ENCODE measurements around the gene RELT.

The RELT gene

DNA sequence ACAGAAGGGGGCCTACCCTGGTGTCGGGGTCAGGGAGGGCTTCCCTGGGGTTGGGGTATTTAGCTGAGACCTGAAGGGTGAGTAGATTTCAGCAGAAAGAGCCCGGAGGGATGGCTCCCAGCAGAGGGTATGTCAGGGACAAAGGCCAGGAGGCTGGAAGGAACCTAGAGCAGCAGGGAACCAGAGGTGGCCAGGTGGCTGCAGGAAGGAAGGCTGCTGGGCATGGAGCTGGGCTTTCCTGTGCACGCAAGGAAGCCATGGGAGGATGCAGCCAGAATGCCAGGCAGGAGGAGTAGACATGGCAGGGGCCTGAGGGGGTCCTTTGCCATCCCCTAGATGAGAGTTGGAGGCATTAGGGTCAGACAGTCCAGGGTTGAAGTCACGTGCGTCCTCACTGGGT, 27.4 kb upstream of the RELT start:
- DNase-seq: no peak

DNA sequence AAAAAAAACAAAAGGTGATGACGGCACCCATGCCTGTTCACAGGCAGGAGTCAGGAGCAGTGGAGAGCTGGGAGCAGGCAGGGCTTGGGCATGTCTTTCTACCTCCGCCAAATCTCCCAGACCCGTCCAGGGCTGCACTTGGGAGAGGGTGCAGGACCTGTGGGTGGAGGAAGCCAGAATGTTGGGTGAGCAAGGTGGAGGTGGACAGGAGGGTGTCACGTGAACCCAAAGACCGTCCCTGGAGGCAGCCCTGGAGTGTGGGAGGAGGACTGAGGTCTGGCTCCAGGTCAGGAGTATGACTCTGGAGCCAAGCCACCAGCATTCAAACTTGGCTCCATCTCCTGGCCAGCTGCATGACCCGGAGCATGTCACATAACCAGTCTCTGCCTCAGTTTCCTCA, 26.6 kb upstream of the RELT start:
- no peak for DNase-seq

GRCh38 chr11:73350908-73351636, 25.1 kb upstream of the RELT start:
- DNase-seq: peak; percentile 60

DNA sequence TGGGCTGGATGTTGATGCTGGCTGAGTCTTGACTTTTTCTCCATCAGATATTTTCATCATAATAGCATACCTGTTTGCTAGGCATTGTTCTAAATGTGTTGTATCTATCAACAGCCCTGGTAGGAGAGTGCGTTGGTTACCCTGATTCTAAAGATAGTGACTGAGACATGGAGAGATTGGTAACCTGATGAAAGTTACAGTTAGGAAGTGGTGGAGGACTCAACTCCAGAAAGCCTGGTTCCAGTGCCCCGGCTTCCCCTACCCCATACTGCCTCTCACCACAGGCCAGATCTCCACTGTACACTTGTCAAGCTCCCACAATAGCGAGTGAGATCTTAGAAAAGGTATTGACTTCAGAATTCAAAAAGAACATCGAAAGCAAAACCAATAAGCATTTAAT, 22.8 kb upstream of the RELT start:
- DNase-seq: peak; percentile 63

DNA sequence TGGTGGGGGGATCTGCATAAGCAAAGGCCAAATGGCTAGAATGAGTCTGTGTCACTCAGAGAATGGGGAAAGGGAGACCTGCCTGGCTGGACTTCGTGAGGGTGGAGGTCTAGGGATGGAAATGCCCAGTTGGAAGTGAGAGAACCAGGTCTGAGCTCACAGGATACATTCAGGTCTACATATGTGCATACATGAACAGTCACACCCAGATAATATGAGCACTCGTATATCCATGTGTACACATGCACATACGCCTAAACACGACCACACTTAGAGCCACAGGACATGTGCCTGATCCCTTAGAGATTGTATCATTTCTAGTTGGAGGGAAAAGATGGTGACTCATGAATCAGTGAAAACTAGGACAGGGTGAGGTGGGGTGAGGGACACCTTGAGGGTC, 21.1 kb upstream of the RELT start:
- no peak for DNase-seq

DNA sequence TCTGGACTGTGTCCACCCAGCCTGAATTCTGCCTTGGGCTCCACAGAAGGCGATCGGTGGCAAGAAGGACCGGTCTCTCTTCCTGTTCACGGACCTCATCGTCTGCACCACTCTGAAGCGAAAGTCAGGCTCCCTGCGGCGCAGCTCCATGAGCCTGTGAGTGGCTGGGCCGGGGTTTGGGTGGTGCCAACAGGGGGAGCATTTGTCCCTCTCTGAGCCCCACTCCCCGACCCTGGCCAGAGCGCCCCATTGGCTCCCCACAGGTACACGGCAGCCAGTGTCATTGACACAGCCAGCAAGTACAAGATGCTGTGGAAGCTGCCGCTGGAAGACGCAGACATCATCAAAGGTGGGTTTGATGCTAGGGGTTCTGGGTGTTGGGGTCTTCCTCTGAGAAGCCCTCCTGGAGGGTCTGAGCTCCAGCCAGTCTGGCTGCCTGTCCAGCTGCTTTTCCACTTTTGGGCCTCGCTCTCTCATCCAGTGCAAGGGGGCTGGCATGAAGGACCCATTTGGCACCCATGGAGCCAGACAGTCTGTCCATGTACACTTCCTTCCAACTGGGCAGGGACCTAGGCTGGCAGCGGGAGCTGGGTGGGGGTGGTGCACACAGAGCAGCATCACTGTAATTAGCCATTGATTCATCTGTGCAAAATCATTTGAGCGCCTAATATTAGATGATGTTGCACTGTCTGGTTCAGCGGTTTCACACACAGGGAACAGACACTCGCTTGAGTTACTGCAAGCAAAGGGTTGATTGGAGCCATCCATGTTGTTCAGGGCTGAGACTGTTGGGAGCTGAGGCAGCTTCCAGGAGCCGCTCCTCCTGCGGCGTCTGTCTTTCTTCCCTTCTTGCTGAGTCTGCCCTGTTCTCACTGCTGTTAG, 19.0 kb upstream of the RELT start:
- DNase-seq: no peak

- DNase-seq: no peak
Observed at GRCh38 chr11:73358071-73358470, 18.1 kb upstream of the RELT start.

DNA sequence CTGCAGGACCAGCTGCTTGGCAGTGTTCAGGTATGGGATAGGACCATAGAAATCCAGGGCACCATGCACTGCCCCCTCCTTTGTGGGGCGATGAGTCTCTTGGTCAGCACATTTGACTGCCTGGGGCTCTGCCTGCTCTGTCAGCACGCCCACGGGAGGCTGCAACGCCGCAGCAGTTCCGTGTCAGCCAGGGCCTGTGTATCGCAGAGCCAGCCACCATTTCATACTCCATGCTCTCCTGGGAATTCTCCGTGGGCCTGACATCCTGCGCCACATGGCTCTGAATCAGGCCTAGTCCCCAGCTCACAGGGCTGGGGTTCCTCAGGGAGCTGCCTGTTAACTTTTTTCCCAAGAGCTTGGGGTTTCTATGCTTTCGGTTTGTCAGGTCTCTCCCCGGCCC, 16.9 kb upstream of the RELT start:
- no peak for DNase-seq

DNA sequence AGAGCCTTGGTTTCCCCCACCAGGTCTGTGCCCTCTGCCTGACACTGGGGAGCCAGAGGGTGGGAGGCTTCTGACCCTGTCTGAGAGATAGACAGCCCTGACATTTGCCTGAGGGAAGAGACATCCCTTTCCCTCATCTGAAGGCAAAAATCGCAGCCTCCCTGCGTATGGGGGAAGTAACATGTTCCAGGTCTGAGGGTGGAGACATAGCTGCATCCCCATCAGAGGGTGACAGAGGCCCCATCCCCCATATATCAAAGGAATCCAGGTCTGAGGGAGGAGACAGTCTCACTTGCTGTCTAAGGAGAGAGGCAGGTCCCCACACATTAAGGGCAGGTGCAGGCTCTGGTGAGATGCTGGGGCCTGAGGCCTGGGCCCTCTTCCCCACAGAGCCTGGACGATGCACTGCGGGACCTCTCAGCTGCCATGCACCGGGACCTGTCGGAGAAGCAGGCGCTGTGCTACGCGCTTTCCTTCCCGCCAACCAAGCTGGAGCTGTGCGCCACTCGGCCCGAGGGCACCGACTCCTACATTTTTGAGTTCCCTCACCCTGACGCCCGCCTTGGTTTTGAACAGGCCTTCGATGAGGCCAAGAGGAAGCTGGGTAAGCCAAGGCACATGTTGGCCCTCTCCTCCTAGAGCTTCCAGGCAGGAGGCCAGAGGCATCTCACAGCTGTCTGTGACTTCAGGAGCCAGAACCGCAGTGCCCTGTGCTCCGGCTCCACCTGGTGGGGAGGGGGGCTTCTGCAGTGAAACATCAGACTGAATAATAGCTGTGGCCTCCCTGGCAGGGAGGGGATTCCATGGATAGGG, 16.1 kb upstream of the RELT start:
- peak; percentile 37 for DNase-seq

GRCh38 chr11:73360743-73361369, 15.3 kb upstream of the RELT start:
- DNase-seq: no peak

GRCh38 chr11:73361953-73362776, 14.0 kb upstream of the RELT start:
- no peak for DNase-seq

DNA sequence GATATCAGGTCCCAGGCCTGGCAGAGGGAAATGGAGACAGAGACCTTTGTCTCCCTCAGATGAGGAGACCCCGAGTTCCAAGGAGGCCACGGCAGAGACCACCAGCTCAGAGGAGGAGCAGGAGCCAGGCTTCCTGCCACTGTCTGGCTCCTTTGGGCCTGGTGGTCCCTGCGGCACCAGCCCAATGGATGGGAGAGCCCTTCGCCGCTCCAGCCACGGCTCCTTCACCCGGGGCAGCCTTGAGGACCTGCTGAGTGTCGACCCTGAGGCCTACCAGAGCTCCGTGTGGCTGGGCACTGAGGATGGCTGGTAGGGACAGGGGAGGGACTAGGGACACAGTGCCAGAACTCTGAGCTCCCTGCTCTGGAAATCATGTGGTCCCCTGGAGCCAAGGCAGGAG, 13.1 kb upstream of the RELT start:
- no peak for DNase-seq

DNA sequence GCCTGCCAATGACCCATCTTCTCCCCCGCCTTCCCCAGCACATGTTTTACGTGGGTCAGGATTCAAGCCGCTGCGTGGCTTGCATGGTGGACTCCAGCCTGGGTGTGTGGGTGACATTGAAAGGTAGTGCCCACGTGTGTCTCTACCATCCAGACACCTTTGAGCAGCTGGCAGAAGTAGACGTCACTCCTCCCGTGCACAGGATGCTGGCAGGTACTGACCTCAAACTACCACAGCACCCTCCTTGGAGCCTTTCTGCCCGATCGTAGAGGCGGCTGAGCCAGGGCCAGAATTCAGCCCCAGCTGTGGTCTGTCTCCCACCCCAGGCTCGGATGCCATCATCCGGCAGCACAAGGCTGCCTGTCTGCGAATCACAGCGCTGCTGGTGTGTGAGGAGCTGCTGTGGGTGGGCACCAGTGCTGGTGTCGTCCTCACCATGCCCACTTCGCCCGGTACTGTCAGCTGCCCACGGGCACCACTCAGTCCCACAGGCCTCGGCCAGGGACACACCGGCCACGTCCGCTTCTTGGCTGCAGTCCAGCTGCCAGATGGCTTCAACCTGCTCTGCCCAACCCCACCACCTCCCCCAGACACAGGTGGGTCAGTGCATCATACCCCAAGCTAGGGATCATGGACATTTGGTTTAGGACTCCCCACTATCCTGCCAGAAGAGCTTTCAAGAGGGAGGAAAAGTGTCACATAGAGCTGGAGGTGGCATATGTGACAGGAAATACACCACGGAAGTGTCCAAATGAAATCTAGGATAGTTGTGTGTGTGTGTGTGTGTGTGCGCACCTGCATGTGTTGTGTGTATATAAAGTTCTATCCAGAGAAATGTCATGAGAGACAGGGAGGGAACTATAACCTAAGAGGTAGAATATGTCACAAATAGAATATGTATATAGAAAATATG, 10.6 kb upstream of the RELT start:
- DNase-seq: no peak

DNA sequence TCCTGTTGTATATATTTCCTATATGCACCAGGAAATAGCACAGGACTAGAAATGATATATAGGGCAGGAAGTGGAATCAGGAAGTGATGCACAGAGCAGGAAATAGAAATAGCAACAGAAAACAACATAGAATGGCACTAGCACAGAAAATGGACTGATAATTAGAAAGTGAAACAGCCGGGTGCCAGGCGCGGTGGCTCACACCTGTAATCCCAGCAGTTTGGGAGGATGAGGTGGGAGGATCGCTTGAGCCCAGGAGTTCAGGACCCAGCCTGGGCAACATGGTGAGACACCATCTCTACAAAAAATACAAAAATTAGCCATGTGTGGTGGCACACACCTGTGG, 10.0 kb upstream of the RELT start:
- DNase-seq: peak; percentile 52

GRCh38 chr11:73366953-73367352, 9.2 kb upstream of the RELT start:
- no peak for DNase-seq

DNA sequence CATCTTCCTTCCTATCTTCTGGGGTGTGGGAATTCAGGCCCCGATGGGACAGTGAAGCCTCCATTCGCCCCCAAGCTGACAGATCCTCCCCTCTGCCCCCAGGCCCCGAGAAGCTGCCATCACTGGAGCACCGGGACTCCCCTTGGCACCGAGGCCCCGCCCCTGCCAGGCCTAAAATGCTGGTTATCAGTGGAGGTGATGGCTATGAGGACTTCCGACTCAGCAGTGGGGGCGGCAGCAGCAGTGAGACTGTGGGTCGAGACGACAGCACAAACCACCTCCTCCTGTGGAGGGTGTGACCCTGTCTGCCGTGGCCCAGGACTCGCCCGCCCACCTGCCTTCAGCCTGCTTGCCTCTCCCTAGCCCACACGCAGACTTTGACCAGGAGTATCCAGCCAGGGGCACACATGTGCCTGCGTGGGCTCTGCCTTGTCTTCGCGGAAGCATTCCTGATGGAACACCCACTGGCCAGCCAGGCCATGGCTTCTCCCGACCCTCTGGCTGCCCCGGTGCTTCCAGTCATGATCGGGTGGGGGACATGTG, 8.6 kb upstream of the RELT start:
- DNase-seq: no peak

GRCh38 chr11:73372375-73372993, 3.7 kb upstream of the RELT start:
- DNase-seq: no peak

DNA sequence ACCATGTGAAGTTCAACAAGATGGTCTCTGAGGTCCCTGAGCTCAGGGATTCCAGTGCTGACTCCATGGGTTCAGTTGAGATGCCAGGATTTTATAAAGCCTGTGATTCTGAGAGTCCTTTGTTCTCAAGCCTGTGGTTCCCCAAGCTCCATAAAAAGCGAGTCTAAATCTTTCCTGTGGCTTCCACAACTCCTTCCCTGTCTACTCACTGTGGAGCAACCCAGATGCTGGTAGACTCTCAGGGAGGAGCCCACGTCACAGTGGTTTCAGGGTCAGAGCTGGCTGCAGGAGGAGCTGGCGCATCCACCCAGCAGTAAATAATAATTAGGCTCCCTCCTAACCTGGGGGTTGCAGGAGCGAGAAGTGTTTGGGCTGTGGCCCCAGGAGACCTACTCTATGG, 2.0 kb upstream of the RELT start:
- no peak for DNase-seq

DNA sequence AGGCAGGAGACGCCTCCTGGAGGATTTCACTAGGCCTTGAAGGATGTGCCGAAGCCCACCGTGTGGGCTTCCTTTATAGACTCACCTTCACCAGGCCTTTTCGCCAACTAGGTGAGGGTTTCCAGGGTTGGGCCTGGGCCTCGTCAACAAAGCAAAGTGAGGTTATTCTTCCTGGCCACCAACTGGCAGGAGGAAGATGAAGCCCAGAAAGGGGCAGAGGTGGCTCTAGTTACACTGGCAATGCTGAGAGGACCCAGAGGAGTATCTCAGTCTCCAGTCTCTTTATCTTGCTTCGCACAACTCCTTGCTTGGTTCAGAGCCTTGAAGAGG, 404 bp upstream of the RELT start:
- DNase-seq: no peak

GRCh38 chr11:73376803-73377629, 817 bp downstream of the RELT start:
- DNase-seq: peak; percentile 84

Data from activated CD4-positive, alpha-beta T cell treated with anti-CD3 and anti-CD28 coated beads, Interleukin-10, Interleukin-2, amounts not matched to agents 100 ng/mL and 50 ng/mL, durations not matched to agents 16 hours and 8 hours (primary cell).